Uterus (tissue), 2 donors: Measurements from ENCODE around the gene ASMTL.

Experiments used
- CTCF ChIP-seq, 4 experiments: fragments of 200-600 bp in 2 of 4; fragments of 450-650 bp in 2 of 4; sonication (generic) in 2 of 4; IDR thresholded peaks; one replicate each; pipeline ENCODE4 v1.5.1; 2016 to 2019; ENCODE audit warnings: antibody characterized with exemption in 4 of 4, mild to moderate bottlenecking in 2 of 4, moderate library complexity in 1 of 4
- POLR2A ChIP-seq, 2 donors: fragments of 450-650 bp; IDR thresholded peaks; one replicate each; pipeline ENCODE4 v1.6.1; 2016; ENCODE audit warnings: antibody characterized with exemption in 2 of 2, mild to moderate bottlenecking in 1 of 2, moderate library complexity in 1 of 2

- TF ChIP-seq POLR2A (IDR thresholded peaks at IDR 0.05) (no peak), CTCF (IDR thresholded peaks at IDR 0.05) (no peak)
These were observed 29.5 kb downstream of the ASMTL start for GRCh38 chrX:1423215-1423614.
